ENCODE measurements around the gene BSPH1.

DNA sequence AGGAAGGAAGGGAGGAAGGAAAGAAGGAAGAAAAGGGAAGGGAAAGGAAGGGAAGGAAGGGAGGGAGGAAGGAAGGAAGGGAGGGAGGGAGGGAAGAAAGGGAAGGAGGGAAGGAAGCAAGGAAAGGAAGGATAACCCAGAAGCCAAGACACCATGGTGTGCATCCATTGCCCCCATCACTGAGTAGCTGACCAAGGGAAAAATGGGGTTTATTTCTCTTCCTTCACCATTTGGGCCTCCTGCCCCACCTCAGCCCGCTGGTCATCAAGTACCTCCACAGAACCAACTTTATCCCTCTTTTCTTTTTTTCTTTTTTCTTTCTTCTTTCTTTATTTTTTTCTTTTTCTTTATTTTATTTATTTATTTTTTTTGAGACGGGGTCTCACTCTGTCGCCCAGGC, 31.5 kb upstream of the BSPH1 start:
- TF ChIP-seq, protein P1, sequence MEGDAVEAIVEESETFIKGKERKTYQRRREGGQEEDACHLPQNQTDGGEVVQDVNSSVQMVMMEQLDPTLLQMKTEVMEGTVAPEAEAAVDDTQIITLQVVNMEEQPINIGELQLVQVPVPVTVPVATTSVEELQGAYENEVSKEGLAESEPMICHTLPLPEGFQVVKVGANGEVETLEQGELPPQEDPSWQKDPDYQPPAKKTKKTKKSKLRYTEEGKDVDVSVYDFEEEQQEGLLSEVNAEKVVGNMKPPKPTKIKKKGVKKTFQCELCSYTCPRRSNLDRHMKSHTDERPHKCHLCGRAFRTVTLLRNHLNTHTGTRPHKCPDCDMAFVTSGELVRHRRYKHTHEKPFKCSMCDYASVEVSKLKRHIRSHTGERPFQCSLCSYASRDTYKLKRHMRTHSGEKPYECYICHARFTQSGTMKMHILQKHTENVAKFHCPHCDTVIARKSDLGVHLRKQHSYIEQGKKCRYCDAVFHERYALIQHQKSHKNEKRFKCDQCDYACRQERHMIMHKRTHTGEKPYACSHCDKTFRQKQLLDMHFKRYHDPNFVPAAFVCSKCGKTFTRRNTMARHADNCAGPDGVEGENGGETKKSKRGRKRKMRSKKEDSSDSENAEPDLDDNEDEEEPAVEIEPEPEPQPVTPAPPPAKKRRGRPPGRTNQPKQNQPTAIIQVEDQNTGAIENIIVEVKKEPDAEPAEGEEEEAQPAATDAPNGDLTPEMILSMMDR (IDR thresholded peaks at IDR 0.05; ENCODE audit: poor library complexity, severe bottlenecking): no peak
- TF ChIP-seq, protein P2, sequence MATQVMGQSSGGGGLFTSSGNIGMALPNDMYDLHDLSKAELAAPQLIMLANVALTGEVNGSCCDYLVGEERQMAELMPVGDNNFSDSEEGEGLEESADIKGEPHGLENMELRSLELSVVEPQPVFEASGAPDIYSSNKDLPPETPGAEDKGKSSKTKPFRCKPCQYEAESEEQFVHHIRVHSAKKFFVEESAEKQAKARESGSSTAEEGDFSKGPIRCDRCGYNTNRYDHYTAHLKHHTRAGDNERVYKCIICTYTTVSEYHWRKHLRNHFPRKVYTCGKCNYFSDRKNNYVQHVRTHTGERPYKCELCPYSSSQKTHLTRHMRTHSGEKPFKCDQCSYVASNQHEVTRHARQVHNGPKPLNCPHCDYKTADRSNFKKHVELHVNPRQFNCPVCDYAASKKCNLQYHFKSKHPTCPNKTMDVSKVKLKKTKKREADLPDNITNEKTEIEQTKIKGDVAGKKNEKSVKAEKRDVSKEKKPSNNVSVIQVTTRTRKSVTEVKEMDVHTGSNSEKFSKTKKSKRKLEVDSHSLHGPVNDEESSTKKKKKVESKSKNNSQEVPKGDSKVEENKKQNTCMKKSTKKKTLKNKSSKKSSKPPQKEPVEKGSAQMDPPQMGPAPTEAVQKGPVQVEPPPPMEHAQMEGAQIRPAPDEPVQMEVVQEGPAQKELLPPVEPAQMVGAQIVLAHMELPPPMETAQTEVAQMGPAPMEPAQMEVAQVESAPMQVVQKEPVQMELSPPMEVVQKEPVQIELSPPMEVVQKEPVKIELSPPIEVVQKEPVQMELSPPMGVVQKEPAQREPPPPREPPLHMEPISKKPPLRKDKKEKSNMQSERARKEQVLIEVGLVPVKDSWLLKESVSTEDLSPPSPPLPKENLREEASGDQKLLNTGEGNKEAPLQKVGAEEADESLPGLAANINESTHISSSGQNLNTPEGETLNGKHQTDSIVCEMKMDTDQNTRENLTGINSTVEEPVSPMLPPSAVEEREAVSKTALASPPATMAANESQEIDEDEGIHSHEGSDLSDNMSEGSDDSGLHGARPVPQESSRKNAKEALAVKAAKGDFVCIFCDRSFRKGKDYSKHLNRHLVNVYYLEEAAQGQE (IDR thresholded peaks at IDR 0.05; ENCODE audit: borderline replicate concordance): no peak
- no peak for TF ChIP-seq SMC3 (conservative IDR thresholded peaks at IDR 0.05; ENCODE audit: poor library complexity)
- TF ChIP-seq TAF1 (IDR thresholded peaks at IDR 0.05; ENCODE audit: low read depth): no peak
- TF ChIP-seq POLR2AphosphoS5 (IDR thresholded peaks at IDR 0.05): no peak
- no peak for TF ChIP-seq EP300 (conservative IDR thresholded peaks at IDR 0.05; ENCODE audit: poor library complexity, severe bottlenecking)

All from neural cell (in vitro differentiated cells).